ENCODE data around the gene MEIS1.

Gene MEIS1

DNA sequence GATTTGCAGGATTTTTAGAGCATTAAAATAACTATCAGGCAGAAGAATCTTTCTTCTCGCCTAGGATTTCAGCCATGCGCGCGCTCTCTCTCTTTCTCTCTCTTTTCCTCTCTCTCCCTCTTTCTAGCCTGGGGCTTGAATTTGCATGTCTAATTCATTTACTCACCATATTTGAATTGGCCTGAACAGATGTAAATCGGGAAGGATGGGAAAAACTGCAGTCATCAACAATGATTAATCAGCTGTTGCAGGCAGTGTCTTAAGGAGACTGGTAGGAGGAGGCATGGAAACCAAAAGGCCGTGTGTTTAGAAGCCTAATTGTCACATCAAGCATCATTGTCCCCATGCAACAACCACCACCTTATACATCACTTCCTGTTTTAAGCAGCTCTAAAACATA is 137.0 kb downstream of the MEIS1 start:
- no peak for FAIRE-seq

- no peak for FAIRE-seq
These were observed 137.5 kb downstream of the MEIS1 start for GRCh38 chr2:66572391-66572790.

GRCh38 chr2:66573416-66573815 is 138.5 kb downstream of the MEIS1 start:
- peak; percentile 91 for FAIRE-seq

DNA sequence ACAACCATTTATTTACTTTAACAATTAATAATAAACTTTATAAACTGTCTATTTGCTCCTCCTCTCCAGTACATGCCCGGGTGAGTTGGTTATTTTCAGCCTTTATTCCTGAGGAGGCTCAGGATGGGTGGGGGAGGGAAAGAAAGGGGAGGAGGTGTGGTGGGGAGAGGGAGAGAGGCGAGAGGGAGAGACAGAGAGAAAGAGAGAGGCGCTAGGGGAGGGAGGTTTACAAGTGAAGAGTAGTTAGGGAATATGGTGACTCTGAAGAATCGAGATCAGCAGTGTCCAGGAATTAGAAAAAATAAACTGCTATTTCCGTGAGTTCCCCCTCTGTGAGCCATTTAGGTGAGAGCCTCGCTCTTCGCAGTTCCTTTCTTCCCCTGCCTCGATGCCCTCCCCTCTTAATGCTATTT is 138.9 kb downstream of the MEIS1 start:
- peak; percentile 62 for FAIRE-seq

GRCh38 chr2:66574701-66575624 is 140.0 kb downstream of the MEIS1 start:
- FAIRE-seq: peak; percentile 9

DNA sequence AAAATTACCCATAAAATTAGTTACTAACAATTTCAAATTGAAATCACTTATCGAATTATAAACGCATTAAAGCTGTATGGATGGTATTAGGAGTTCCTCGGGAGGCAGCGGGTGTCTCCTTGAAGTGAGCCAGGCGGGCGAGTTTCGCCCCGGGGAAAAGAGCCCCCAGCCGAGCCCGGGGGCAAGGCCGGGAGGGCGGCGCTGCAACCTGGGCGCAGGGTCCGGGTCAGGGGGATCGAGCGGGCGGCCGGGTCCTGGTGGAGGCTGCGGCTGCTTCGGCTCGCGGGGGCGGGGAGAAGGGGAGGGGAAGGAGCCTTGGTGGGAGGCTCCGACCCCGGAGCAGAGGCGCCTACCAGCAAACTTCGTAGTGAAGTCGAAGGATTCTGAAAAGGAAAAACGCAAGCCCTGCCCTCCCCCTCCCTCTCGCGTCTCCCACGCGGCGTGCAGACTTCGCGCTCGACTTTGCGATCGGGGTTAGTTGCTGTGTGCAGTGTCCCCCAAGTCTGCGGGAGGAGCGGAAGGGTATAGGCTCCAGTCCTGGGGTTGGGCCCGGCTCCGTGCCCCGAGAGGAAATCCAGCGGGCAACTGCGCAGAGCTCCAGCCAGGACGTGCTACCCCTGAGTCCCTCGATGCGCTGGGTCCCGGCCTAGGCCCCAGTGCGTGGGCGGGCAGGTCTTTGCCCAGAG is 140.8 kb downstream of the MEIS1 start:
- no peak for FAIRE-seq

DNA sequence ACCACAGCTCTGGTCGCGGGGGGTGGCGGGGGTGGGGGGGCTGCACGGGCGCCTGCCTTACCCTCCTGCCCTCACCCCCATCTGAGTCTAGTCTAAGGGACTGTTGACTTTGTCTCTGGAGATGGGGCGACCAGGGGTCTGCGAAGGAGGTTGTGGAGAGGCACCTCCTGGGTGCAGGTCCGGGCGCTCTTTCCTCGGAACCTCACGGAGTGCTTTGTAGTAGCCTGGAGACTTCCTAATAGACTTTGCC is 141.3 kb downstream of the MEIS1 start:
- no peak for FAIRE-seq

DNA sequence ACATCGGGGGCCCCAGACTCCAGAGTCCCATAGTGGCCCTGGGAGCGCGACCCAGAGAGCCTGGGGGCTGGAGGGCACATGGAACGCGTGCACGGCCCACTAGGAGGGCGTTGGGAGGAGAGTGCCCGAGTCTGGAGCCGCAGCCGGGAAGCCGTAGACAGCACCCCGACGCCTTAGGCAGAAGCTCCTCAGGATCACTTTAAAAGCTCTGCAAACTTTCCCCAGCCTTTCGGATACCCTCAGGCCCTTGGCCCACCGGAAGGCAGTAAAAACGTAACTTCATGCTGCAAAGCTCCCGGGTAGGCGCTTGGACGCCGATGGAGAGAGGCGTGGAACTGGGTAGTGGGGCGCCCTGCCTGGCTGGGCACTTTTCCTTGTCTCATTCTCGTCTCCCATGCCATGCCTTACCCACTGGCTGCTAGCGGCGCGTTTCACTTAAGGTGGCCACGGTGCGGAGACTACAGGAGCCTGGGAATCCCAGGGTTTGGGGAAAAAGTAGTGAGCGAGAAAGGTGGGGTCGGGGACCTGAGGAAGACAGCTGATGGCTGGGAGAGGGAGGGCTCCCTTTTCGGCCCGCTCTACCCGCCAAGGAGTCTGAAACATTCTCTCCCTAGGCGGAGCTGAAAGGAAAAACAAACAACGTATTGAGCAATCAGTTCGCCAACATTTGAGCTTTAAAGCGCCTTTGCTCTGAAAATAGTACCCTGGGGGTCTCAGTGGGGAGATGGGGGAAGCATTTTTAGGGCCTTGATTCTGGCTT is 141.8 kb downstream of the MEIS1 start:
- no peak for FAIRE-seq

DNA sequence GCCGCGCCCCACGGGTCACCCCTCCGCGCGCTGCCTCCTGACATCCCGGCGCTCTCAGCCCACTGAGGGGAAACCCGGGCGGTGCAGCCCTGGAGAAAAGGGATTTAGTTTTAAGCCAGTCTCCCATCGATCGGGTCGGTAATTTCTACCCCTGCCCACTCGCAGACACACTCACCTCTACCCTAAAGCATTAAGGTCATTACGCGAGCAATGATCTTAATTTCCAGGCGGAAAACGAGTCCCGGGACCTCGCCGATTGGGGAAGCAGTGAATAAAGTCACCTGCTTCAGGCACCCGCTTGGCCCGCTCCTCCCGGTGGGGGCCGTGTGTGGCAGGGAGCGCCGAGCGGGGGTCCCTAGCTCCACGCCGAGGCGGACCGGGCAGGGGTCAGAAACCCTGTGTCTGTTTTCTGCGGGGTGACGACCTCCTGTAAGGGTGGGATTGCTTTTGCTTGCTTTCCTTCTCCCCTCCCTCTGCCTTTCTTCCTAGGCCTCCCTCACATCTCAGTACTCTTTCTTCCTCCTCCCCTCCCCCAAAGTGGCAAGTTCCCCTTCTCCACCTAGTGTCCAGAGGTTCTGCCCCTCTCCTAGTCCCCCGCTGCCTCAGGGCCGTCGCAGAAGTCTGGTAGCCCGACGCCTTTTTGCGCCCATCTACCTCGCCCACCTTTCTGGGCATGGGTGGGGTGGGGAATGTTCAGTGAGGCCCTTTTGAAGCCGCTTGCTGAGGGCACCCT is 142.6 kb downstream of the MEIS1 start:
- FAIRE-seq: no peak

- no peak for FAIRE-seq
These were observed 143.2 kb downstream of the MEIS1 start for GRCh38 chr2:66578054-66578686.

DNA sequence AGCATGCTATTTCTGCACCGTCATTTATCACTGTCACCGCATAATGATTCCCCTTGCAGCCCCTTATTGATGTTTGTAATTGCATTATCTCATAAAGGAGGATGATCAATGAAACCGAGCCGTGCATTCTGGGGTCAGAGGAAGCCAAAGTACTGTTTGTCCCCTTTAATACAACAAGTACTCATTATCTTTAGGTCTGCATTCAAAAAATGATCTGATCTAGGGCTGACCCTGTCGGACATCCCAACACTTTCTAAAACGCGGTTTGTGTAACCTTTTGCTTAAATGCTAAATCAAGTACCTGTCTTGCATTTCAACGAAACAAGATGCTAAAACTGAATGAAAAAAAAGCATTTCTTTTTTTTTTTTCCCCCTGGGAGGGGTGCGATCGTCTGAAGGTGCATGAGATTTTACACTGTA is 143.8 kb downstream of the MEIS1 start:
- FAIRE-seq: no peak

DNA sequence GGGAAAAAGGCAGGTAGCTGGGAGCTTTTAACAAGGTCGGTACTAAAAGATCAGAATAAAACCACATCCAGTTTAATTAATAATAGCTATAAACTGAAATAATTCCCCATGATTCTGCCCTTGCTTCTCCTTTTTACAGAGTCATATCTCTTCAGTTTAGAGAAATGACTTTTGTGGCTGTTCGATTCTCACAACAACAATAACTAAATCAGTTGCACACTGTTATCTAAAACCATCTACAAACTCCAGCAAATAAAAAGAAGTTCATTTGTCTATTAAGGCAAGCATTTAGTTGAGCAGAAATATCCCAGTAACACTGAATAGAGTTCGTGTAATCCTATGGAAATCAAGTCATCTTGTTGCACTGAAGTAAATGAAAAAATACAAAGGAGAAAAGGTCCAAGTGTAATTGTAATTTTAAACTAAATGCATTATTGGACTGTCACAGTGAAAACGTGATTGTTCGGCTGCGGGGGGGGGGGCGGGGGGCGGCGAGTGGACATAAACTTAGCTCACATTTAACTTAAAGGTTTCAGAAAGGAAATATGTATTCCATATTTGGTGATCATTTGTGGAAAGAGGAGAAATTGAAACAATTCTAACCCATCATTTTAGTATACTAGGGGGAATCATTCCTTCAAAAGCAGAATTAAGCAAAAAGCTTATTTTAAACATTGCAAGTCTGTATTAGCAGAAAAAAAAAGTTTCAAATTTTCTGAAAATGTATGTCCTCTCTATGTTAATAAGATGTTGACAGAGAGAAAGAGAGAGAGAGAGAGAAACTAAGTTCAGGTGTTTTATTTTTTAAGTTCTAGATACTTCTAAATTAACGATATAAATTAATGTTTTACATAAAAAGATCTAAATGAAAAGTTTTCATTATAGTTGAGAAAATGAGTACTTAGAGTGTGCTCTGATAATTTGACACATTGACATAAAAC is 144.5 kb downstream of the MEIS1 start:
- peak; percentile 5 for FAIRE-seq

GRCh38 chr2:66580166-66581049 is 145.5 kb downstream of the MEIS1 start:
- FAIRE-seq: peak; percentile 95

GRCh38 chr2:66581339-66582103 is 146.6 kb downstream of the MEIS1 start:
- peak; percentile 36 for FAIRE-seq

DNA sequence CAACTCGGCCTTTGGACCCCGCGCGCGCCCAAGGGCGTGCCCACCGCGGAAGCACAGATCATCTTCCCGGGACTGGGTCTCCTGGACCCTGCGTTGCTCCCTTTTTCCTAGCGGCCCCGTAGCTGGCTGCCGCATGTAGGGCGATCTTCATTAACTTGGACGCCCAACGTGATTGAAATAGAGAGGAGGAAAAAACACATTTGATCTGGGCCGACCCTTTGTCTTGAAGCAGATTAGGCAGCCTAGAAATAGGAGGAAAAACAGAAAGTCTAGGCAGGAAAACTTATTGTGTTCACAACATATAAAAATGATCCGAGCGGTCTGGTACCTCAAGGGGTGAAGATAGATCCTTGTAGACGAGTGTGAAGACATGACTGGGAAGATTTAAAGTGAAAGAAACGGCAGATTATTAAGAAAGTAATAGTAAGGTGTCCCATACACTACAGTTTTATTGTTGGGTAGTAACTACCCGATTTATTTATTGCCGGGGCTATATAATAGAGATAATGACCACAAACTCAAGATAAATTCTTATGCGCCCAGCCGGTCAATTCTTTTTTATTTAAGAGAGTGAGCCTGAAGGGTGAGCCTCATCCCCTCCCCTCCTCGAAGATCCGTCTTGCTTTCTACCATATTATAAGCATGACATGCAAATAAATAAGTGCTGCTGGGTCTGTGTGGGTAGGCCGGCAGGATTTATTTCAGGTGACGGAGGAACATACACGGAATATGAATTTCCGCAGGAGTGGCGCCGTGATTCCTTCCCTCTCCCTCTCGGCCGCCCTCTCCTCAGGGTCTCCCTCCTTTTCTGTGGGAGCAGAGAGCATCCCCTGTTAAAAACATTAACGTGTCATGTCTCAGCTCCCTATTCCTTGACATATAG is 147.4 kb downstream of the MEIS1 start:
- no peak for FAIRE-seq

DNA sequence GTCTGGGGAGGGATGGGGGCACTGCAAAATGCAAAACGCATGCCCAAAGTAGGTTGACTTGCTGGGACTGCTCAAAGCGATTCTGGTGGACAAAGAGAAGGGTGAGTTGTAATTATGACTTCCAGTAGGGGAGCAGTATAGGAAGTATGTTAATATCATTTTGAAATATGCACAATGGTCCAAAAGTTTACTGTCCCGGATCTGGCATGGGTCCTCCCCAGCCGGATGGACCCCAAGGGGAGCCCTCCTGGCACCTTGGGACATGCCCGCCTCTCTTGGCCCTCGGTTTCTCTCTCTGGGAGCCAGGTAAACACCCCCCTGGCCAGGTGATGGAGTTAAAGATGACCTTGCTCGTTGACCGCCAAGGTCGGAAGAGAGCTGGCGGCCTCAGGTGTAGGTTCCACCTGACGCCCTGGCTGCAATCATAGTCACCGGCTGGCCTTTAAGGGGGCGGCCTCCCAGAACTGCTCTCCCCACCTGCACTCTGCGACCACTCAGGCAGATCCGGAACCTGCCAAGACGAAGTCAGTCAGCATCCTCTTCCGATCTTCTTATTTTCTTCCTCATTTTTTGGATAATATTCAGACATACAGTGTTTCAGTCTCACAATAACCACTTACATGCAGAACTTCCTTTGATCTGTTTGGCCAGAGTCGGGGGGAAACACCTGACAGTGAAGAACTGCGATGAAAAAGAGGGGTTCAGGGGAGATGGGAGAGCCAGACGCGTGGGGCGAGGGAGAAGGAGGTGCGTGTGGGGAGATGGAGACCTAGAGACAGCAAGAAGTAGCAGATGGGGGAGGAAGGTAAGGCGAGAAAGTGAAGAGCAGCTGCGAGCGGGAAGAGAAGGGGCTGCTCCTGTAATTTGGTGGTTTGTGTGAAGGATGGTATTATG is 148.3 kb downstream of the MEIS1 start:
- FAIRE-seq: no peak

DNA sequence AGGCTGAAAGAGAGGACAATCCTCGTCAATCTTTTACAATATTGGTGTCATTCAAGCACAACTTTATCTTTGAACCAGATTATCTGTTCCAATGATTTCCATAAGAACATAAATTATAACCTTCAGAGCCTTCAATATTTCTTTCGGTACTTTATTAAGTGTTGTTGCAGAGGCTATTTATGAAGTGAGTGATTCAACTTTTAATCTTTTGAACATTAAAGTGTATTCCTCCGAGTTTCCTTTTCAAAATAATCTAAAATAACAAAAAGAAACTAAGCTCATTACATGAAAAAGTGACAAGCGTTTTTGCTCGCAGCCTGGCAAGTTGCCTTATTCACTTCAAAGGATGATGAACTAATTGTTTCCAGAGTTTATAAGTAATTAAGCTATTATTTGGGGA is 149.0 kb downstream of the MEIS1 start:
- no peak for FAIRE-seq

All from islet of Langerhans (tissue), 1 donor.